IMR-90 (cell line): ENCODE measurements around the gene DYDC1. TPM values are rescaled to one million over a fixed set of nuclear protein-coding genes. Genes with fewer than 3 reads are reported as not detected.
A peak's percentile ranks its signal among the peaks of the same experiment; 100 is the strongest.

Source experiments
- ATAC-seq: fragments of 200-7000 bp; cut with Tn5 transposase; 2 replicates; pipeline ENCODE4 v1.9.1; 2020; ENCODE audit warnings: low read depth, mild to moderate bottlenecking, moderate library complexity
- BruUV-seq: library from RNA; stranded (reverse); fragments of 400-500 nt; replicated peaks from 2 replicates; lab custom pipeline; 2021; lab: Mats Ljungman, UMichigan
- CTCF ChIA-PET: fragments of 300-600 bp; formaldehyde crosslinking; extraction: SDS; loops from one replicate; lab custom pipeline; 2021; ENCODE audit warnings: antibody characterized with exemption; lab: Yijun Ruan, JAX
- POLR2A ChIA-PET: fragments of 300-600 bp; sonication (Branson Sonifier 250); formaldehyde crosslinking; loops from one replicate; lab custom pipeline; 2022; ENCODE audit warnings: antibody characterized with exemption; ENCODE audit not compliant: unreplicated experiment; lab: Charles Lee
- DNase-seq: peaks from one replicate; pipeline ENCODE4 v3.0.0; 2013
- H2AFZ ChIP-seq: replicated peaks from 2 replicates; pipeline ENCODE3; 2013; ENCODE audit warnings: low read length, mild to moderate bottlenecking; ENCODE audit not compliant: poor library complexity
- H2AK5ac ChIP-seq: 2 replicates; pipeline ENCODE4 v1.6.1; 2013; ENCODE audit warnings: low read depth, low read length, inconsistent platforms
- H2AK9ac ChIP-seq: replicated peaks from 2 replicates; pipeline ENCODE3; 2013; ENCODE audit warnings: mild to moderate bottlenecking, low read depth, low read length, moderate library complexity; ENCODE audit not compliant: poor library complexity
- H2BK120ac ChIP-seq: 2 replicates; pipeline ENCODE4 v1.6.1; 2013; ENCODE audit warnings: low read depth, low read length, inconsistent platforms
- H2BK15ac ChIP-seq: 3 replicates; pipeline ENCODE4 v1.6.1; 2013; ENCODE audit warnings: low read depth, low read length, inconsistent platforms
- H2BK20ac ChIP-seq: 2 replicates; pipeline ENCODE4 v1.6.1; 2013; ENCODE audit warnings: low read depth, mild to moderate bottlenecking, inconsistent platforms, low read length, moderate library complexity
- H2BK5ac ChIP-seq: 2 replicates; pipeline ENCODE4 v1.6.1; 2013; ENCODE audit warnings: mild to moderate bottlenecking, low read depth, low read length, inconsistent platforms; ENCODE audit not compliant: poor library complexity, severe bottlenecking
- H3K14ac ChIP-seq: replicated peaks from 2 replicates; pipeline ENCODE4 v1.6.1; 2013; ENCODE audit warnings: low read depth, low read length, inconsistent platforms
- H3K18ac ChIP-seq: 2 replicates; pipeline ENCODE4 v1.6.1; 2013; ENCODE audit warnings: low read depth, low read length, control low read depth
- H3K23ac ChIP-seq: 2 replicates; pipeline ENCODE4 v1.6.1; 2013; ENCODE audit warnings: low read depth, low read length, inconsistent platforms
- H3K27ac ChIP-seq: 2 replicates; pipeline ENCODE4 v1.5.1; 2013; ENCODE audit warnings: mild to moderate bottlenecking, control low read depth, low read length; ENCODE audit not compliant: insufficient read depth
- H3K27me3 ChIP-seq: 2 replicates; pipeline ENCODE4 v1.6.1; 2013; ENCODE audit warnings: low read length; ENCODE audit not compliant: control insufficient read depth, insufficient read depth
- H3K36me3 ChIP-seq: 2 replicates; pipeline ENCODE4 v1.6.1; 2013; ENCODE audit warnings: low read length, mixed read lengths; ENCODE audit not compliant: control insufficient read depth, insufficient read depth
- H3K4ac ChIP-seq: 2 replicates; pipeline ENCODE4 v1.6.1; 2013; ENCODE audit warnings: low read depth, low read length, inconsistent platforms
- H3K4me1 ChIP-seq: 2 replicates; pipeline ENCODE4 v1.6.1; 2013; ENCODE audit warnings: low read length, mixed read lengths; ENCODE audit not compliant: control insufficient read depth, insufficient read depth
- H3K4me2 ChIP-seq: 2 replicates; pipeline ENCODE4 v1.6.1; 2013; ENCODE audit warnings: low read depth, mild to moderate bottlenecking, control low read depth, low read length, moderate library complexity
- H3K4me3 ChIP-seq: 2 replicates; pipeline ENCODE4 v1.5.1; 2013; ENCODE audit warnings: low read depth, mild to moderate bottlenecking, control low read depth, low read length, moderate library complexity; ENCODE audit not compliant: insufficient read depth
- H3K56ac ChIP-seq: 2 replicates; pipeline ENCODE4 v1.6.1; 2013; ENCODE audit warnings: low read length, inconsistent platforms; ENCODE audit not compliant: insufficient read depth; ENCODE audit errors: extremely low read depth
- H3K79me1 ChIP-seq, 2 experiments: 2 replicates each; pipeline ENCODE4 v1.6.1; 2013; ENCODE audit warnings: low read length in 2 of 2, inconsistent platforms in 1 of 2, low read depth in 1 of 2
- H3K9ac ChIP-seq: 2 replicates; pipeline ENCODE4 v1.6.1; 2013; ENCODE audit warnings: low read depth, low read length, control low read depth
- H3K9me1 ChIP-seq: 2 replicates; pipeline ENCODE4 v1.6.1; 2013; ENCODE audit warnings: low read length, inconsistent platforms; ENCODE audit not compliant: insufficient read depth
- H3K9me3 ChIP-seq: 2 replicates; pipeline ENCODE4 v1.6.1; 2013; ENCODE audit warnings: low read length; ENCODE audit not compliant: control insufficient read depth, insufficient read depth
- H4K20me1 ChIP-seq: 2 replicates; pipeline ENCODE4 v1.6.1; 2013; ENCODE audit warnings: low read length, inconsistent platforms; ENCODE audit not compliant: insufficient read depth
- H4K5ac ChIP-seq: 2 replicates; pipeline ENCODE4 v1.6.1; 2013; ENCODE audit warnings: mild to moderate bottlenecking, low read depth, low read length, control low read depth
- H4K8ac ChIP-seq, 2 experiments: 2 replicates each; pipeline ENCODE4 v1.6.1; 2013; ENCODE audit warnings: low read depth in 2 of 2, low read length in 2 of 2, control low read depth in 1 of 2, inconsistent platforms in 1 of 2
- H4K91ac ChIP-seq: 2 replicates; pipeline ENCODE4 v1.6.1; 2013; ENCODE audit warnings: low read depth, low read length, inconsistent platforms; ENCODE audit not compliant: insufficient read depth
- BHLHE40 ChIP-seq: fragments of 150-350 bp; IDR thresholded peaks from 2 replicates; pipeline ENCODE4 v1.6.1; 2016; ENCODE audit warnings: mild to moderate bottlenecking, low read depth, low read length
- CEBPB ChIP-seq: IDR thresholded peaks from 2 replicates; pipeline ENCODE4 v1.6.1; 2012; ENCODE audit warnings: low read depth, low read length, improper control_type of control experiment
- CHD1 ChIP-seq: IDR thresholded peaks from 2 replicates; pipeline ENCODE4 v1.6.1; 2012; ENCODE audit warnings: low read depth, low read length, improper control_type of control experiment
- CTCF ChIP-seq: conservative IDR thresholded peaks from 2 replicates; pipeline ENCODE4 v1.5.1; 2012; ENCODE audit warnings: mild to moderate bottlenecking, low read depth, low read length, improper control_type of control experiment
- ELK1 ChIP-seq: fragments of 150-350 bp; IDR thresholded peaks from 2 replicates; pipeline ENCODE4 v1.6.1; 2016; ENCODE audit warnings: low read depth, mild to moderate bottlenecking, low read length, moderate library complexity, borderline replicate concordance
- FOS ChIP-seq: fragments of 150-350 bp; IDR thresholded peaks from 2 replicates; pipeline ENCODE4 v1.6.1; 2016; ENCODE audit warnings: low read depth, low read length
- MAFK ChIP-seq: IDR thresholded peaks from 2 replicates; pipeline ENCODE4 v1.6.1; 2012; ENCODE audit warnings: low read depth, low read length, improper control_type of control experiment
- MAZ ChIP-seq: IDR thresholded peaks from 2 replicates; pipeline ENCODE4 v1.6.1; 2012; ENCODE audit warnings: low read depth, mild to moderate bottlenecking, low read length, improper control_type of control experiment, moderate library complexity, borderline replicate concordance
- MXI1 ChIP-seq: IDR thresholded peaks from 2 replicates; pipeline ENCODE4 v1.6.1; 2012; ENCODE audit warnings: low read depth, mild to moderate bottlenecking, low read length, moderate library complexity, borderline replicate concordance
- NFE2L2 ChIP-seq: fragments of 150-350 bp; IDR thresholded peaks from 2 replicates; pipeline ENCODE4 v1.6.1; 2016; ENCODE audit warnings: low read depth, mild to moderate bottlenecking, low read length
- RAD21 ChIP-seq: IDR thresholded peaks from 2 replicates; pipeline ENCODE4 v1.6.1; 2012; ENCODE audit warnings: low read length, improper control_type of control experiment
- RCOR1 ChIP-seq: IDR thresholded peaks from 2 replicates; pipeline ENCODE4 v1.6.1; 2012; ENCODE audit warnings: mild to moderate bottlenecking, low read length, improper control_type of control experiment; ENCODE audit not compliant: insufficient replicate concordance
- RFX5 ChIP-seq: IDR thresholded peaks from 2 replicates; pipeline ENCODE4 v1.8.0; 2012; ENCODE audit warnings: low read depth, mild to moderate bottlenecking, low read length, moderate library complexity
- SMC3 ChIP-seq: fragments of 150-350 bp; IDR thresholded peaks from 2 replicates; pipeline ENCODE4 v1.6.1; 2016; ENCODE audit warnings: low read depth, mild to moderate bottlenecking, antibody characterized with exemption, low read length, moderate library complexity
- WGBS, 2 experiments: methylation state at CpG; one replicate each; pipeline versions ENCODE4 v1.1.5 to v1.1.7; 2013; ENCODE audit warnings: missing lambda C conversion rate in 2 of 2; ENCODE audit not compliant: insufficient read length in 1 of 2; ENCODE audit errors: extremely low coverage in 2 of 2; 5-methylcytosine and 5-hydroxymethylcytosine counted together
- dilution Hi-C: fragments of 300-500 bp; cut with HindIII; formaldehyde crosslinking; loops from one replicate; pipeline ENCODE4 v1.14.3; 2018; ENCODE audit warnings: low sequenced_read_pairs; ENCODE audit not compliant: unreplicated experiment
- in situ Hi-C: fragments of 300-500 bp; cut with MboI; formaldehyde crosslinking; loops from 3 replicates; pipeline ENCODE4 v1.14.3; 2019; ENCODE audit warnings: low sequenced_read_pairs, inconsistent platforms, mixed read lengths
- intact Hi-C: fragments of 100-400 bp; cut with micrococcal nuclease; formaldehyde crosslinking; loops from 2 replicates; pipeline ENCODE4 v1.10.0; 2022
- polyA plus RNA-seq, 3 experiments: library from polyadenylated mRNA; depleted of rRNA; stranded (reverse); fragments of >200 nt; gene quantifications; 2 replicates each; pipeline ENCODE4 v1.2.3, GENCODE V29; 2012; ENCODE audit warnings: low replicate concordance in 1 of 3
- total RNA-seq: library from RNA; depleted of rRNA; stranded (reverse); fragments of >200 nt; gene quantifications from 2 replicates; pipeline ENCODE4 v1.2.3, GENCODE V29; 2012
- TF ChIP-seq, protein P1 (sequence below): fragments of 150-350 bp; IDR thresholded peaks from 2 replicates; pipeline ENCODE4 v1.6.1; 2017; ENCODE audit warnings: mild to moderate bottlenecking, antibody characterized with exemption, low read length, low read depth

Gene DYDC1
- total and polyA plus RNA-seq, 2 of the 4 experiments (the other 2 are of a cell fraction) = not detected

DNA sequence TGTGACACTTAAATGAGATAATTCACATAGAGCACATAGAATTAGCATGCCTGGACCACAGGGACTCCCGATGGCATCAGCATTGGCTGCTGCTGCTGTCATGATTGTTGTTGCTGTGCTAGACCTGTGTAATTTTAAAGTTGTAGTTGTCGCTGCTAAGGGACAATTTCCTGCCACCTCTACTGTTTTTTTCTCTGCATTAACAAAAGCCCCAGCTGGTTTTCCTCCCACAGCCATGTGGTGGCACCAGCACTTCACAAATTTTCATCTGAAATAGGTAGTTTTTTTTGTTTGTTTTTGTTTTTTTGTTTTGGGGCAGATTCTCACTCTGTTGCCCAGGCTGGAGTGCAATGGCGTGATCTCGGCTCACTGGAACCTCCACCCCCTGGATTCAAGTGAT is 26.4 kb upstream of the DYDC1 start:
- no peak overlapping the region for H4K91ac ChIP-seq
- dilution Hi-C loops = no loop called here
- no peak overlapping the region for H2BK20ac ChIP-seq
- H3K4me3 ChIP-seq = no peak overlapping the region
- no peak overlapping the region for H3K14ac ChIP-seq
- intact Hi-C loops = loop anchor here (2.0 to 5.0 kb wide), 3 partner anchors 62 to 634 kb away; no protein-coding TSS in a partner anchor
- no peaks in the 10 kb centered on the region for H3K79me1 ChIP-seq
- no CpG with 5 or more reads among the region's 4 CpGs for WGBS, 2 experiments
- no peaks in the 10 kb centered on the region for H3K36me3 ChIP-seq
- in situ Hi-C loops = no loop called here
- H4K20me1 ChIP-seq = no peaks in the 10 kb centered on the region
- H3K9ac ChIP-seq = no peak overlapping the region
- no peak overlapping the region for H3K4ac ChIP-seq
- H2AFZ ChIP-seq = no peak overlapping the region
- ChIA-PET POLR2A (no interaction called here), CTCF (interaction anchor here (0.7 to 1.5 kb wide), 4 partner anchors 51 to 635 kb away, joined by 3 to 5 read pairs (median 4); no protein-coding TSS in a partner anchor)
- no peak overlapping the region for H3K56ac ChIP-seq
- H3K23ac ChIP-seq = no peak overlapping the region
- H3K18ac ChIP-seq = no peak overlapping the region
- no peaks in the 10 kb centered on the region for H3K4me1 ChIP-seq
- peak; percentile 17; the same call in 1 of the 2 replicates for ATAC-seq
- BruUV-seq = no TSS peak
- H4K5ac ChIP-seq = no peak overlapping the region
- DNase-seq = peak; percentile 11
- no peaks in the 10 kb centered on the region for H3K9me3 ChIP-seq
- H2BK120ac ChIP-seq = no peak overlapping the region
- no peak overlapping the region for H2AK9ac ChIP-seq
- H2BK15ac ChIP-seq = no peak overlapping the region
- H4K8ac ChIP-seq = no peak overlapping the region
- H3K27ac ChIP-seq = no peak overlapping the region
- H3K27me3 ChIP-seq = 0 out of 2 replicates have a peak, but pooled peaks cover 2% of the 10 kb centered on the region
- no peak overlapping the region for H2AK5ac ChIP-seq
- TF ChIP-seq, protein P1, sequence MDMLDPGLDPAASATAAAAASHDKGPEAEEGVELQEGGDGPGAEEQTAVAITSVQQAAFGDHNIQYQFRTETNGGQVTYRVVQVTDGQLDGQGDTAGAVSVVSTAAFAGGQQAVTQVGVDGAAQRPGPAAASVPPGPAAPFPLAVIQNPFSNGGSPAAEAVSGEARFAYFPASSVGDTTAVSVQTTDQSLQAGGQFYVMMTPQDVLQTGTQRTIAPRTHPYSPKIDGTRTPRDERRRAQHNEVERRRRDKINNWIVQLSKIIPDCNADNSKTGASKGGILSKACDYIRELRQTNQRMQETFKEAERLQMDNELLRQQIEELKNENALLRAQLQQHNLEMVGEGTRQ = no peak
- TF ChIP-seq RCOR1 (no peak), BHLHE40 (no peak), CEBPB (no peak), CTCF (peak; percentile 50), RFX5 (no peak), MXI1 (no peak), SMC3 (peak; percentile 20; the same call in 1 of the 2 replicates), NFE2L2 (no peak), MAFK (no peak), MAZ (no peak), ELK1 (no peak), RAD21 (peak; percentile 49), CHD1 (no peak), FOS (no peak)
- H2BK5ac ChIP-seq = no peak overlapping the region
- no peak overlapping the region for H3K4me2 ChIP-seq
- no peaks in the 10 kb centered on the region for H3K9me1 ChIP-seq
